CD8-positive, alpha-beta memory T cell (primary cell): Measurements from ENCODE around the gene PLXNA1. TPM values are rescaled to one million over a fixed set of nuclear protein-coding genes. Genes with fewer than 3 reads are reported as not detected.
A peak's percentile ranks its signal among the peaks of the same experiment; 100 is the strongest.

ENCODE experiments used
- CTCF ChIA-PET: fragments of 350-600 bp; sonication (Branson Sonifier 250); formaldehyde crosslinking; loops from one replicate; lab custom pipeline; 2021; ENCODE audit warnings: antibody characterized with exemption; lab: Charles Lee
- POLR2A ChIA-PET: fragments of 350-600 bp; sonication (Branson Sonifier 250); formaldehyde crosslinking; loops from one replicate; lab custom pipeline; 2021; ENCODE audit warnings: antibody characterized with exemption; lab: Charles Lee
- DNase-seq, 5 donors: peaks; one replicate each; pipeline versions ENCODE4 v3.0.0 to v3.0.0-alpha.2; 2020 to 2022; ENCODE audit warnings: mixed read lengths in 1 of 5
- H3K27ac ChIP-seq: one replicate; pipeline ENCODE4 v1.7.0; 2013; ENCODE audit warnings: low read depth, mild to moderate bottlenecking, low read length, moderate library complexity
- H3K27me3 ChIP-seq: 2 replicates; pipeline ENCODE4 v1.7.0; 2013; ENCODE audit warnings: low read length, mild to moderate bottlenecking; ENCODE audit not compliant: insufficient read depth, poor library complexity, severe bottlenecking
- H3K36me3 ChIP-seq: 2 replicates; pipeline ENCODE4 v1.7.0; 2013; ENCODE audit warnings: mild to moderate bottlenecking, low read length, moderate library complexity; ENCODE audit not compliant: insufficient read depth
- H3K4me1 ChIP-seq: 2 replicates; pipeline ENCODE4 v1.7.0; 2013; ENCODE audit warnings: mild to moderate bottlenecking, low read length, moderate library complexity; ENCODE audit not compliant: insufficient read depth
- H3K4me3 ChIP-seq: 2 replicates; pipeline ENCODE4 v1.7.0; 2013; ENCODE audit warnings: mild to moderate bottlenecking, low read length
- H3K9me3 ChIP-seq: 2 replicates; pipeline ENCODE4 v1.7.0; 2013; ENCODE audit warnings: mild to moderate bottlenecking, low read length
- H3K27ac Mint-ChIP-seq, 8 donors: one replicate each; pipeline ENCODE4 v1.8.0; 2020 to 2021; ENCODE audit warnings: mixed read lengths in 8 of 8, mild to moderate bottlenecking in 6 of 8, inconsistent platforms in 3 of 8, moderate library complexity in 3 of 8
- H3K27me3 Mint-ChIP-seq, 2 donors: one replicate each; pipeline ENCODE4 v1.8.0; 2020 to 2021; ENCODE audit warnings: mixed read lengths in 2 of 2, mild to moderate bottlenecking in 1 of 2, moderate library complexity in 1 of 2
- H3K36me3 Mint-ChIP-seq, 3 donors: one replicate each; pipeline ENCODE4 v1.8.0; 2020 to 2021; ENCODE audit warnings: mixed read lengths in 3 of 3, inconsistent platforms in 1 of 3, mild to moderate bottlenecking in 1 of 3
- H3K4me1 Mint-ChIP-seq, 3 donors: one replicate each; pipeline ENCODE4 v1.8.0; 2020 to 2021; ENCODE audit warnings: mixed read lengths in 3 of 3, inconsistent platforms in 1 of 3, mild to moderate bottlenecking in 1 of 3
- H3K4me3 Mint-ChIP-seq, 7 donors: one replicate each; pipeline ENCODE4 v1.8.0; 2020 to 2021; ENCODE audit warnings: mixed read lengths in 7 of 7, mild to moderate bottlenecking in 6 of 7, moderate library complexity in 4 of 7, inconsistent platforms in 2 of 7
- H3K9me3 Mint-ChIP-seq, 5 donors: one replicate each; pipeline ENCODE4 v1.8.0; 2020 to 2022; ENCODE audit warnings: mixed read lengths in 5 of 5, mild to moderate bottlenecking in 3 of 5, moderate library complexity in 2 of 5, inconsistent platforms in 1 of 5
- polyA plus RNA-seq: library from polyadenylated mRNA; unstranded; fragments of 300-500 nt; fragmentation: Illumina TruSeq; gene quantifications from one replicate; pipeline ENCODE4 v1.2.3, GENCODE V29; 2021
- total RNA-seq, 2 experiments: library from RNA; stranded (reverse); gene quantifications; one replicate each; pipeline ENCODE4 v1.2.3, GENCODE V29; 2021

Gene PLXNA1
- total and polyA plus RNA-seq, 3 experiments from 2014 or later, result 1.0 to 15.9 (median 14.4) TPM

DNA sequence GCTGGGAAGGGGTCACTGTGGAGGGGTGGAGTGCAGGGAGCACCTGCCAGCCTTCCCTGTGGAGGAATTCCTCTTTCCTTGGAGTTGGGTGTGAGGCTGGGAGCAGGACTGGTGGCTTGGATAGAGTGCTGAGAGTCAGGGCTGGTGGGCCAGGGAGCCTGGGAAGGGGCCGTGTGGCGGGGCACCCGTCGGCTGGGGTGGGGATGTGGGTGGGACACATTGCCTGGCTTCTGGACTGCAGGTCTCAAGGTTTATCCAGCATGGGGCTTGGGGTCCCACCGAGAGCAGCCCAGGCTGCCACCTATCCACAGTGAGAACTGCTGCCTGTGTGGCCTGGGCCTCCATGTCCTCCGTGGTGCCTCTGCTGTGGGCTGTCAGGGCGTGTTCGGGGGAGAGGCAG is 4.7 kb downstream of the PLXNA1 start:
- no peaks in the 10 kb centered on the region for H3K4me1 ChIP-seq
- peak overlapping the region in 1 of 7 donors; percentile 72 for H3K4me3 Mint-ChIP-seq
- ChIA-PET CTCF (interaction anchor here (1.0 kb wide), 1 partner anchor 8 kb away, joined by 3 read pairs; no protein-coding TSS in a partner anchor), POLR2A (no interaction called here)
- H3K27me3 Mint-ChIP-seq, result no peaks in the 10 kb centered on the region
- peaks cover 0 to 13% (median 2%) of the 10 kb centered on the region in 3 donors for H3K36me3 Mint-ChIP-seq
- H3K27ac ChIP-seq, result no peak overlapping the region
- no peaks in the 10 kb centered on the region for H3K36me3 ChIP-seq
- H3K4me1 Mint-ChIP-seq, result peaks cover 0 to 7% (median 0%) of the 10 kb centered on the region in 3 donors
- no peaks in the 10 kb centered on the region for H3K9me3 ChIP-seq
- no peaks in the 10 kb centered on the region for H3K27me3 ChIP-seq
- no peak for DNase-seq
- no peaks in the 10 kb centered on the region for H3K9me3 Mint-ChIP-seq
- H3K27ac Mint-ChIP-seq, result peak overlapping the region in 3 of 8 donors; percentile 17 to 70 (median 39)
- no peak overlapping the region for H3K4me3 ChIP-seq

- H3K4me1 ChIP-seq, result no peaks in the 10 kb centered on the region
- ChIA-PET CTCF (interaction anchor here (1.0 kb wide), 1 partner anchor 9 kb away, joined by 3 read pairs; no protein-coding TSS in a partner anchor), POLR2A (no interaction called here)
- H3K4me3 ChIP-seq, result no peak overlapping the region
- H3K36me3 Mint-ChIP-seq, result peaks cover 0 to 13% (median 2%) of the 10 kb centered on the region in 3 donors
- peak overlapping the region in 1 of 7 donors; percentile 3 for H3K4me3 Mint-ChIP-seq
- peaks cover 0 to 7% (median 0%) of the 10 kb centered on the region in 3 donors for H3K4me1 Mint-ChIP-seq
- no peak overlapping the region for H3K27ac ChIP-seq
- no peaks in the 10 kb centered on the region for H3K27me3 ChIP-seq
- peak overlapping the region in 1 of 8 donors; percentile 39 for H3K27ac Mint-ChIP-seq
- H3K9me3 Mint-ChIP-seq, result no peaks in the 10 kb centered on the region
- H3K27me3 Mint-ChIP-seq, result no peaks in the 10 kb centered on the region
- no peaks in the 10 kb centered on the region for H3K9me3 ChIP-seq
- no peaks in the 10 kb centered on the region for H3K36me3 ChIP-seq
- DNase-seq, result no peak
These were observed 5.6 kb downstream of the PLXNA1 start for GRCh38 chr3:126988451-126989021.

GRCh38 chr3:126989316-126990023 is 6.6 kb downstream of the PLXNA1 start:
- ChIA-PET CTCF (no interaction called here), POLR2A (no interaction called here)
- Mint-ChIP-seq H3K27me3 (no peaks in the 10 kb centered on the region), H3K9me3 (no peaks in the 10 kb centered on the region), H3K36me3 (peaks cover 0 to 16% (median 2%) of the 10 kb centered on the region in 3 donors), H3K4me1 (peaks cover 0 to 7% (median 0%) of the 10 kb centered on the region in 3 donors), H3K4me3 (no peak overlapping the region), H3K27ac (no peak overlapping the region)
- Histone ChIP-seq H3K4me3 (no peak overlapping the region), H3K36me3 (no peaks in the 10 kb centered on the region), H3K27ac (no peak overlapping the region), H3K9me3 (no peaks in the 10 kb centered on the region), H3K27me3 (no peaks in the 10 kb centered on the region), H3K4me1 (no peaks in the 10 kb centered on the region)
- no peak for DNase-seq

- Histone ChIP-seq H3K27me3 (no peaks in the 10 kb centered on the region), H3K27ac (no peak overlapping the region), H3K4me1 (no peaks in the 10 kb centered on the region), H3K36me3 (no peaks in the 10 kb centered on the region), H3K4me3 (no peak overlapping the region), H3K9me3 (no peaks in the 10 kb centered on the region)
- CTCF ChIA-PET, result no interaction called here
- Mint-ChIP-seq H3K4me3 (no peak overlapping the region), H3K4me1 (peaks cover 0 to 7% (median 0%) of the 10 kb centered on the region in 3 donors), H3K27me3 (no peaks in the 10 kb centered on the region), H3K36me3 (peaks cover 0 to 16% (median 2%) of the 10 kb centered on the region in 3 donors), H3K27ac (no peak overlapping the region), H3K9me3 (no peaks in the 10 kb centered on the region)
- DNase-seq, result no peak
- POLR2A ChIA-PET, result no interaction called here
These were observed 7.2 kb downstream of the PLXNA1 start for GRCh38 chr3:126990024-126990700.

DNA sequence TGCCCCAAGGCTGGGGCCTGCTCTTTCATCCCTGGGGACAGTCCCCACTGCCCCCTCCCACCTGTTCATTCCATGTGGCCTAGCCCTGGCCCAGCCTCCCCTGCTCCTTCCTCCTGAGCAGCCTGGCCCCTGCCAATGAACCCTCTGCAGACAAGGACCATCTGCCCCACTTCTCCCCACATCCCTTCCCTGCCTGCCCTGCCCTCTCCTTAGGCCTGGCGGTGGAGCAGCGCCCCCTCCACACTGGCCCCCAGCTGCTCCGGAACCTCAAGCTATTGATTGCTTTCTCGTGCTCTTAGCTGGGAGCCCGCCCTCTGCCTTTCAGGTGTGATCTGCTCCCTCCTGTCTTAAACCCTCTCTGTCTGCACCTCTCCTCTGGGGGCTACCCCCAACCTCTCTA is 8.0 kb downstream of the PLXNA1 start:
- no peaks in the 10 kb centered on the region for H3K27me3 ChIP-seq
- H3K4me3 Mint-ChIP-seq, result no peak overlapping the region
- no peaks in the 10 kb centered on the region for H3K9me3 Mint-ChIP-seq
- ChIA-PET CTCF (no interaction called here), POLR2A (no interaction called here)
- DNase-seq, result no peak
- peaks cover 0 to 16% (median 2%) of the 10 kb centered on the region in 3 donors for H3K36me3 Mint-ChIP-seq
- H3K27ac Mint-ChIP-seq, result peak overlapping the region in 1 of 8 donors; percentile 57
- no peaks in the 10 kb centered on the region for H3K27me3 Mint-ChIP-seq
- no peaks in the 10 kb centered on the region for H3K9me3 ChIP-seq
- H3K4me3 ChIP-seq, result no peak overlapping the region
- H3K4me1 ChIP-seq, result no peaks in the 10 kb centered on the region
- H3K36me3 ChIP-seq, result no peaks in the 10 kb centered on the region
- H3K27ac ChIP-seq, result no peak overlapping the region
- H3K4me1 Mint-ChIP-seq, result peaks cover 0 to 7% (median 0%) of the 10 kb centered on the region in 3 donors

DNA sequence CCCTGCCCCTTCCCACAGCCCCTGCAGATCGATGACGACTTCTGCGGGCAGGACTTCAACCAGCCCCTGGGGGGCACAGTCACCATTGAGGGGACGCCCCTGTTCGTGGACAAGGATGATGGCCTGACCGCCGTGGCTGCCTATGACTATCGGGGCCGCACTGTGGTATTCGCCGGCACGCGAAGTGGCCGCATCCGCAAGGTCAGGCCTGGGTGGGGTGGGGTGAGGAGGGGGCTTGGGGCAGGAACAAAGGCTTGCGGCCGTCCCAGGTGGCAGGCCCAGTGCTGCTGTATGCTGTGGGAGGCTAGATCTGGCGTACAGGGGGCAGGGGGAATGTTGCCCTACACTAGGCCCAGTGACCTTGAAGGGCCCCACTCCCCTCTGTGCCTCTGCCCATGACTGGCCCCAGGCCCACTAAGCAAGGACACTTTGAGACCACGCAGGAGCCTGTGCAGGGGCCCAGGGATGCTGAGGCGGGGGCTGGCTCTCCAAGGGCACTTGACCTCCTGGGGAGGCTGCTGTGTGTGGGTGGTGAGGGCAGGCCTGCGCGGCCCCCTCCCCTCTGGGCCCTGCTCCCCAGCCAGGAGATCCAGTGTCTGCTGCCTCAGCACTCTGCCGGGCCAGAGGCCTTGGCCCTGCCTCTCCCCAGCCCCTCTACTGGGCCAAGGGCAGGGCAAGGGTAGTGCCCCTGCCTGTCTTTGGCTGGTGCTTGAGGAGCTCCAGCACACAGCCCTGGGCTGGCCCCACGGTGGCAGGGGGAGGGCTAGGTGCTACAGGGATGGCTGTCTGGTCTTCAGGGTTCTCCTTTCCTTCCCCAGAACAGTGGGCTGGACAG is 8.7 kb downstream of the PLXNA1 start:
- peak overlapping the region in 1 of 7 donors; percentile 59 for H3K4me3 Mint-ChIP-seq
- H3K9me3 ChIP-seq, result no peaks in the 10 kb centered on the region
- H3K4me1 Mint-ChIP-seq, result peaks cover 0 to 7% (median 0%) of the 10 kb centered on the region in 3 donors
- no peaks in the 10 kb centered on the region for H3K36me3 ChIP-seq
- H3K27ac Mint-ChIP-seq, result peak overlapping the region in 1 of 8 donors; percentile 57
- CTCF ChIA-PET, result interaction anchor here (1.3 kb wide), 1 partner anchor 9 kb away, joined by 3 read pairs; the partner anchor contains the start of gene PLXNA1
- peaks cover 0 to 16% (median 2%) of the 10 kb centered on the region in 3 donors for H3K36me3 Mint-ChIP-seq
- no peak overlapping the region for H3K27ac ChIP-seq
- DNase-seq, result no peak
- no peaks in the 10 kb centered on the region for H3K4me1 ChIP-seq
- H3K9me3 Mint-ChIP-seq, result no peaks in the 10 kb centered on the region
- H3K27me3 ChIP-seq, result no peaks in the 10 kb centered on the region
- H3K4me3 ChIP-seq, result no peak overlapping the region
- H3K27me3 Mint-ChIP-seq, result no peaks in the 10 kb centered on the region
- POLR2A ChIA-PET, result no interaction called here

GRCh38 chr3:126992216-126992615 is 9.3 kb downstream of the PLXNA1 start:
- Mint-ChIP-seq H3K4me1 (peaks cover 0 to 5% (median 0%) of the 10 kb centered on the region in 3 donors), H3K4me3 (peak overlapping the region in 1 of 7 donors; percentile 59), H3K27me3 (no peaks in the 10 kb centered on the region), H3K36me3 (peaks cover 0 to 16% (median 2%) of the 10 kb centered on the region in 3 donors), H3K27ac (no peak overlapping the region), H3K9me3 (no peaks in the 10 kb centered on the region)
- ChIA-PET CTCF (interaction anchor here (1.3 kb wide), 1 partner anchor 10 kb away, joined by 3 read pairs; the partner anchor contains the start of gene PLXNA1), POLR2A (no interaction called here)
- Histone ChIP-seq H3K9me3 (no peaks in the 10 kb centered on the region), H3K27me3 (no peaks in the 10 kb centered on the region), H3K27ac (no peak overlapping the region), H3K4me1 (no peaks in the 10 kb centered on the region), H3K4me3 (no peak overlapping the region), H3K36me3 (no peaks in the 10 kb centered on the region)
- DNase-seq, result no peak
